GM18867 (cell line): ENCODE data around the gene PLEKHN1.
A peak's percentile ranks its signal among the peaks of the same experiment; 100 is the strongest.
"Not testable (repeated sequence)": the region's sequence is repeated elsewhere in the genome, so short reads cannot be mapped to it uniquely, and the experiment has no call there.

ENCODE experiments used
- ATAC-seq: cut with Tn5 transposase; IDR thresholded peaks from one replicate; pipeline ENCODE4 v1.9.1; 2021; ENCODE audit warnings: mild to moderate bottlenecking, moderate library complexity; ENCODE audit not compliant: unreplicated experiment

PLEKHN1 gene

DNA sequence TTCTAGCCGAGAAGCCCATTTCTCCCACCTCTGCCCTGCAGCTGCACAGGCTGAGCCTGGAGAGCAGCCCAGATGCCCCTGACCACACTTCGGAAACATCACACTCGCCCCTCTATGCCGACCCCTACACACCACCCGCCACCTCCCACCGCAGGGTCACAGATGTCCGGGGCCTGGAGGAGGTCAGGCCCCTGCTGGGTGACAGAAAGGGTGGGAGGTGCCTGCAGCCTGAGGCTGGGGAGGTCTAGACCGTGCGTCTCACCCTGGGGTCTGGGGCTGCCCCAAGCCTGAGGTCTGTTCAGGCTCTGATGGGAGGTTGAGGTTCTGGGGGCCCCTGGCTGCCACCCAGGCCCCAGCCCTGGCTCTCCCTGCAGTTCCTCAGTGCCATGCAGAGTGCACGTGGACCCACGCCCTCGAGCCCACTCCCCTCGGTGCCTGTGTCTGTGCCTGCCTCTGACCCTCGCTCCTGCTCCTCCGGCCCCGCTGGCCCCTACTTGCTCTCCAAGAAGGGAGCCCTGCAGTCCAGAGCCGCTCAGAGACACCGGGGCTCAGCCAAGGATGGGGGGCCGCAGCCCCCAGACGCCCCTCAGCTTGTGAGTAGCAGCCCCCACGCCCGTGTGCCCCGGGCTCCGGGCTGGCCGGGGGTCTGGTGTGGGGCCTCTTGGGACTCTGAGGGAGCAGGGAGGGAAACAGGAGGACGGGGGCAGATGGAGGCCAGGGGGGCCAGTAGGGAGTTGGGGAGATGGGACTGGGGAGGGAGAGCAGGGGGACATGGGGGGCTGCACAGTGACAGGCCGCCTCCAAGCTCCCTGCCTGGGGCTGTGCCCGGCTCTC is 7.4 kb downstream of the PLEKHN1 start:
- no peak for ATAC-seq

DNA sequence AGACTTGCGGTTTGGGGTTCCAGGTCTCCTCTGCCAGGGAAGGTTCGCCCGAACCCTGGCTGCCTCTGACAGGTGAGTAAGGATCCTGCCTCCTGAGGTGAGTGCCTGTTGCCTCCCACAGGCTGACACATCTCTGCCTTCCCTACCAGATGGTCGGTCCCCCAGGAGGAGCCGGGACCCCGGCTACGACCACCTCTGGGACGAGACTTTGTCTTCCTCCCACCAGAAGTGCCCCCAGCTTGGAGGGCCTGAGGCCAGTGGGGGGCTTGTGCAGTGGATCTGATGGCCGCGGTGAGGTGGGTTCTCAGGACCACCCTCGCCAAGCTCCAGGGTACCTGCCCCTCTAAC is 8.0 kb downstream of the PLEKHN1 start:
- ATAC-seq = no peak

DNA sequence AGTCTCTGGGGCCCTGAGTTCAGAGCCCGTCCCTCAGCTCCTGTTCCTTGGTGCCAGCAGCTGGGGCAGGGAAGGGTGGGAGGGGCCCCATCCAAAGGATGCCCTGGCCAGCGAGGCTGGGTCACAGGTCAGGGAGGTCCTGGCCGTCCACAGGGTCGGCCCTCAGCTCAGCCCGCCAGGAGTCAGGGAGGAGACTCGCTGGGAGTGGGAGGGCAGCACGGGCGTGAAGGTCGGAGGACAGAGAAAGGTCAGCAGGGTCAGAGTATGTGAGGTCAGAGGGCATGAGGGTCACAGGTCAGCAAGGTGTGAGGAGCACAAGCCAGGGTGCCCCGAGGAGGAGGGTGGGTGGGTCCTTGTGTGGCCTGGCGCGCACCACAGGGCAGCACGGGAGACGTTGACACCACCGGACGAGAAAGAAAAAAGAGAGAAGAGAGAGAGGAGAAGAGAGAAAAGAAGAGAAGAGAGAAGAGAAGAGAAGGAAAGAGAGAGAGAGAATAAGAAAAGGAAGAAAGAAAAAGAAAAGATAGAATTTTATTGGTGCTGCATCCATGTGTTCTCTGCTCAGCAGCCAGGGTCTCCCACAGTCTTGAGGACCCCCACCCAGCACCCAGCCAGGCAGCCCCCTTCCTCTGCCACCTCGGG is 8.5 kb downstream of the PLEKHN1 start:
- ATAC-seq = no peak

DNA sequence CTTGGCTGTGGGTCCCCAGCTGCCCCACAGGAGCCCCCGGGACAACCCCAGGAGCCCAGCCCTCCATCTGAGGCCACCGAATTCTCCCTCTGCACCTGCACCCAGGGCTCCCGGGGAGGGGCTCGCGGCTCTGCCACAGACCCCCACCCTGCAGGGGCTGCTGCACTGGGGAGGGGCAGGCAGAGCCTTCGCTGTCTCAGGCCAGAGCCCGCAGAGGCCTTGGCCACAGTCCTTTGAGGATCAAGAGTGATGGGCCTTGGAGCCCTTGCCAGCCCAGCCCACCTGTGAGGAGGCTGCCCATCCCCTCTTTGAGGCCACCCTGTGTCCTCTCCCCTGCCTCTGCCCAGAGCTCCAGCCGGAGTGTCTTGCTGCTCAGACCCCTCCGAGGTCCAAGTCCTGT is 9.1 kb downstream of the PLEKHN1 start:
- ATAC-seq = no peak

DNA sequence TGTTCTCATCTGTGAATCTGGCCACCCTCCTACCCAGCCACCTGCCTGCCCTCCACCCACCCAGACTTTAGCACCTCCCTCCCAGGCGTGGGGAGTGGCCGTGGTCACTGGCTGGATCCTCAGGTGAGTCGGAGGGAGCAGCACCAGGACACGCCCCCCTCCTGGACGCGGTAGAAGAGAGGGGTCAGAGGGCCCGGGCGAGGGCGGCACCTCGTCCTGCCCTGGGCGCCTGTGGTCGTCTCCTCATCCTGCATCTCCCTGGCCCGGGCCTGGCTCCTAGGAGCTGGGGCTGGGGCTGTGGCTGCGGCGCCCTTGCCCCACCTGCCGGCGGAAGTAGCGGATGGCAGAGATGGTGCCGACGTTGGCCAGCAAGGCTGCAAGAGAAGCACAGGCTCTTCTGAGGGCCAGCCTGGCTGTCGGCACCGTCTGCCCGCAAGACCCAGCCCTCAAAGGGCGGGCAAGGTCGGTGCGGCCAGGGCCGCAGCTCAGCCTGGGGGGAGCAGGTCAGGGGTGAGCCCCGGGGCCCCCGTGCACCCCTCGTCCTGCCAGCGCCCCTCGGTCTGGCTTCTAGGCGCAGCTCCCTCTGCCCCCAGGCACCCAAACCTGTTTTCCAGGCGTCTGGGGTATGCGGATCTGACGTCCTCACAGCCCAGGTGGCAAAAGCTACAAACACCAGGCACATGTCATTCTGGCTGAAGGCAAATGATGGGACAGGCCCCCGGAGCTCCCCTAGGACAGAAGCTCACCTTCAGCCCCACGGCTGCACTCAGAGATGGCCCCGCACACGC is 9.8 kb downstream of the PLEKHN1 start:
- ATAC-seq = peak; percentile 55

DNA sequence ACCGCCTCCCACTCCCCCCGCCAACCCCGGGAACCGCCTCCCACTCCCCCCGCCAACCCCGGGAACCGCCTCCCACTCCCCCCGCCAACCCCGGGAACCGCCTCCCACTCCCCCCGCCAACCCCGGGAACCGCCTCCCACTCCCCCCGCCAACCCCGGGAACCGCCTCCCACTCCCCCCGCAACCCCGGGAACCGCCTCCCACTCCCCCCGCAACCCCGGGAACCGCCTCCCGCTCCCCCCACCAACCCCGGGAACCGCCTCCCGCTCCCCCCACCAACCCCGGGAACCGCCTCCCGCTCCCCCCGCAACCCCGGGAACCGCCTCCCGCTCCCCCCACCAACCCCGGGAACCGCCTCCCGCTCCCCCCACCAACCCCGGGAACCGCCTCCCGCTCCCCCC is 10.5 kb downstream of the PLEKHN1 start:
- not testable (repeated sequence) for ATAC-seq

- ATAC-seq = no peak
Measured at GRCh38 chr1:978069-978834, 12.0 kb downstream of the PLEKHN1 start.

DNA sequence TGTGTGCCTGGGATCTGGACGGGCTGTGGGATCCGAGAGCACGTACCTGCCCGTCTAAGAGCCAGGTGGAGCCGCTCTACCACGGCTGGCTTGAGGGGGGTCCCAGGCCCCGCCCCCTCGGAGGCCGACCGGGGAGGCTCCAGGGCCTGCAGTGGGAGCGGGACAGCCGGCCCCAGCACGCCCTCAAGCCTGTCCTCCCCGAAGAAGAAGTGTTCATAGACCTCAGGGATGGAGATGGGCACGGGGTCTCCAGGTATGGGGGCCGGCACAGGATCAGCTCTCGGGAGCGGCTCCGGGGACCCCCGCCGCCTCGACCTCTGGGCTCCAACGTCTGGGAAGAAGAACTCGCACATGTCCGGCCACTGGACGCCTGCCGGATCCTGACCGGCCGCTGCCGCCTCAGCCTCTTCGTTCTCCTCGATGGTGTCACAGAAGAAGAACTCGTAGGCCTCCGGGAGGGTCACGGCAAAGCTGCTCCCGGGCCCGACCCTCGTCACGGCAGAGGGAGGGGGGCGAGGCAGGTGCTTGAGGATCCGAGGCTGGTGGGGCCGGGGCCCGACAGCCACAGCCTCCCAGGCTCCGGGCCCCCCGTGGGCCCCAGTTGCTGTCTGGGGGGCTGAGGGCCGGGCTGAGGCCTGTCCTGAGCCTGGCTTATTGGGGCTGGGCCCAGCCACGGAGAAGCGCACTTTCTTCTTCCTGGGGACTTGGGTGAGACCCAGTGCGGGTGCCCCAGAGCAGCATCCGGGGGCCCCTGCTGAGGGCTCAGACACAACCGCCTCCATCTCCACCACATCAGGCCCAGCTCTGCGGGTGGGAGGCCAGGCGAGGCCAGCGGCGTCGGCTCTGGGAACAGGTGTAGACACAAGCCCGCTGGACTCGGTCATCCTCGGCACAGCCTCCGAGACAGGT is 12.8 kb downstream of the PLEKHN1 start:
- no peak for ATAC-seq

DNA sequence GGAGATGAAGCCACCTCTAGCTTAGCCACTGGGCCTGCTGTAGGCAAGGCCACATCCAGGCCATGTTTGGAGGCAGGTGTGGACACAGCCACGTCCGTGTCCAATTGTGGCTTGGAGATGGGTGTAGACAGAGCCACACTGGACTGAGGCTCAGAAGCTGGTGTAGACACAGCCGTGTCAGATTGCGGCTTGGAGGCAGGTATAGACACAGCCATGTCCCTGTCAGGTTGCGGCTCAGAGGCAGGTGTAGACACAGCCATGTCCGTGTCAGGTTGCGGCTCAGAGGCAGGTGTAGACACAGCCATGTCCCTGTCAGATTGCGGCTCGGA is 13.4 kb downstream of the PLEKHN1 start:
- no peak for ATAC-seq

DNA sequence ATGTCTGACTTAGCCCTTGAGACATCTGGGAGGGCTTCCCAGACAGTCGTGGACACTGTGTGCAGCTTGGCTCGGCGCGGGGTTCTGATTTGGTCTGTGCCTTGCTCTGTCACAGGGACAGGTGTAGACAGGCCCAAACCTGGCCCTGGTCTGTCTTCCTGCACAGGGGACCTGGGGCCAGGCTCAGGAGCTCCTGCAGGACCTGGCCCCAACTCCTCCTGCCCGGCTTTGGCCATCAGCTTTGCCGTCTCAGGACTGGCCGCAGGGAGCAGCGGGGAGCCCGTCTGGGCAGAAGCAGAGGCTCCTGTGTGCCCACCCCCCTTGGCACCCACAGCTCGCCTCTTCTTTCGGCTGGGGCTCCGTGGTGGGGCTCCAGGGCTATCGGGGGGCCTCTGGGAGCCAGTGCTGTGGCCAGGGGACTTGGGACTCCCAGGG is 13.9 kb downstream of the PLEKHN1 start:
- ATAC-seq = no peak

DNA sequence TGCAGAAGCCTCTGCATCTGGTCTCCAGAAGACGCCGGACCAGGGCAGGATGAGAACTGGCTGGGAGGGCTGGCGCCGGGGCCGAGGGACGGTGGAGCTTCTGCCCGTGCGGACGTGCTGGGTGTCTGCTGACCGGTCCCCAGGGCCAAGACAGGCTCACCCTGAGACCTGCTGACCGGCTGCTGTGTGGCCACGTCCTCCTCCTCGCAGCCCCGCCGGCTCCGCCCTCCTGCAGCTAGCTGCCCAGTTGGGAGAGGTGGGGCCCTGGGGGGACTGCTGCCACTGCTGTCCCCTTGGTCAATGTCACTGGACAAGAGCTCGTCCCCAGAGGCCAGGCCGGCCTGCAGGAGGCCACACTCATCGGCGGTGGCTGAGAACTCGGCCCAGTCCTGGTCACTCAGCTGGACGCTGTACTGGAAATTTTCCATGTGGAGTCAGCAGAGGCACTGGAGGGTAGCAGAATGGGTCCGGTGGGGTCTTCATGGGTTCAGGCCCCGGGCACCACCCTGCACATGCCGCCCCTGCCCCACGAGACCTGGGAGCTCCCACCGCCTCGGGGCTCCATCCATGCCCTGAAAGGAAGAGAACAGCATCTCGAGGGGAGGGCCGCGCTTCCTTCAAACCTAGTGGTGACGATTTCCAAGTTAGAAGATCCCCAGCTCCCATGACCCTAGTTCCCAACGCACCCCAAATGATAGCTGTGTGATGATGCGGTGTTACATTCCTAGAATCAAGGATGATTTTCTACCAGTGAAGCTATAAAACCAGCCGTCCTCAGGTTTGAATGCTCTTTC is 14.5 kb downstream of the PLEKHN1 start:
- no peak for ATAC-seq

DNA sequence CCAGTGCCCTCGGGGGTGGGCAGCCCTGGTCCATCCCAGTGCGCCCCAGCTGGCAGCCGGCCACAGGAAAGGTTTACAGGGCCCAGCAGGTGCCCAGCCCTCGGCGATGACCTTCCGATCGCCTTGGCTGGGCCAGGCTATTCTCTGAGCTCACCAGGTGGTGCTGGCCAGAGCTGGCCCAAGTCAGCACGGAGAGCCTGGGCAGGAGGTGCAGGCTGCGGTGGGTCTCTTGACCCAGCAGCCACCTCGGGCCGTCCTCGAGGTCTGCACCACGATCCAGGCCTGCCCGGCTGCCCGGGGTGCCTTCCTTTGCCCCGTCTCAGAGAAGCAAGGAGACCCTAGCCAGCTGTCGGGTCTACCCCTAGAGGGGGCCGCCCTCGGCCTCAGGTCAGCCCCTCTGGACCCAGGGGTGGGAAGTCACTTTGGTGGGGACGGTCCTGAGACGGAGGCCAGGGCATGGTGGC is 15.2 kb downstream of the PLEKHN1 start:
- ATAC-seq = no peak

GRCh38 chr1:981955-982558 is 15.8 kb downstream of the PLEKHN1 start, which contains the start of gene PERM1:
Gene PERM1, minus strand, starts transcription at chr1:982093. Its CDS starts 1,064 bp downstream, at chr1:981029.
- no peak for ATAC-seq

GRCh38 chr1:982765-983436 is 16.6 kb downstream of the PLEKHN1 start:
- ATAC-seq = no peak

DNA sequence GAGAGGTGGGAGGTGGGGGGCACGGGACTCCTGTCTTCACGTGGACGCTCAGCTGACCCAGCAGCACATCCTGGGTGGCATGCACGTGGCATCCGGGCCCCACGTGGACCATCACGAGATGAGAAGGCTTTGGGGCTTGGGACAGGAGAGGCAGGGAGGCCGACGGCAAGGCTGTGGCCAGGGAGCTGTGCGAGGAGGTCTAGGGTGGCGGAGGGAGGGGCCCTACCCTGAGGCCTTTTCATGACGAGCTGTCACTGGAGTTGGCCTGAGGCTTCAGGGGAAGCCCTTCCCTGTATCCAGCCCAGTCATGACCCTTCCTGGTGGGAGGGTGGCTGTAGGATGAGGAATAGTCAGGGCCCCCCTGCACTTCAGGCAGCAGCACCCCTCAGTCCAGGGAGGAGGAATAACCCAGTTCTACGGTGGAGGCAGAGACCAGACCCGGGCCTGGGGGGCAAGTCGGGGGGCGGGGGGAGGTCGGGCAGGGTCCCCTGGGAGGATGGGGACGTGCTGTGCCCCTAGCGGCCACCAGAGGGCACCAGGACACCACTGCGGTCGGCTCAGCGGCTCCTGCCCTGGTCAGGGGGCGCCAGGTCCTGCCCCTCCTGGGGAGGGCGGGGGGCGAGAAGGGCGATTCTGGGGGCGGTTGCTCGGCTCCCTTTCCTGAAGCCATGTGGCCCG is 17.7 kb downstream of the PLEKHN1 start:
- no peak for ATAC-seq

- no peak for ATAC-seq
Measured at GRCh38 chr1:984476-984814, 18.2 kb downstream of the PLEKHN1 start.

- ATAC-seq = no peak
Measured at GRCh38 chr1:985126-985525, 18.8 kb downstream of the PLEKHN1 start.

- ATAC-seq = not testable (repeated sequence)
Measured at GRCh38 chr1:988061-988460, 21.8 kb downstream of the PLEKHN1 start.
